Renal cortical epithelial cell (primary cell): Measurements from ENCODE around the gene LMBRD2. TPM values are rescaled to one million over a fixed set of nuclear protein-coding genes. Genes with fewer than 3 reads are reported as not detected.
"Not testable (repeated sequence)": the region's sequence is repeated elsewhere in the genome, so short reads cannot be mapped to it uniquely, and the experiment has no call there.

Experiments
- DNase-seq: peaks from one replicate; pipeline ENCODE4 v3.0.0-alpha.2; 2011; ENCODE audit warnings: low read depth
- total RNA-seq: library from RNA; depleted of rRNA; stranded (reverse); fragments of >200 nt; gene quantifications from 2 replicates; pipeline ENCODE4 v1.2.3, GENCODE V29; 2014

LMBRD2 gene
- total RNA-seq, 1 donor from 2014 or later = 18.7 TPM

DNA sequence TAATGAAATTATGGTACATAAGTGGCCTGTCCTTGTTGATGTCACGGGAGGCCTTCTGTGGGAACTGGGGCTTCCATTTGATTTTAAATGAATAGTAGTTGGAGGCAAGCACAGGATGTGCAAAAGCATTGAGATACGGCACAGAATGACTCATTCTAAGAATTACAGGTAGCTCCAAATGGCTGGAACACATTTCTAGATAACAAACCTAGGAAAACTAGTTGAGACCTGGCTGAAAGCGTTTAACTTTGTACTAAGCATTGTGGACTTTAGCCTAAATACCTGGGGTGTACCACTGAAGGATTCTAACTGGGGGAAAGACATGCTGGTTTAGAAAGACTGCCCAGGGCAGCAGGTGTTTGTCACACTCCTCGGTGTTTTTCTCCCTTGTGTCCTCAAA is 9.7 kb upstream of the LMBRD2 start:
- no peak for DNase-seq

DNA sequence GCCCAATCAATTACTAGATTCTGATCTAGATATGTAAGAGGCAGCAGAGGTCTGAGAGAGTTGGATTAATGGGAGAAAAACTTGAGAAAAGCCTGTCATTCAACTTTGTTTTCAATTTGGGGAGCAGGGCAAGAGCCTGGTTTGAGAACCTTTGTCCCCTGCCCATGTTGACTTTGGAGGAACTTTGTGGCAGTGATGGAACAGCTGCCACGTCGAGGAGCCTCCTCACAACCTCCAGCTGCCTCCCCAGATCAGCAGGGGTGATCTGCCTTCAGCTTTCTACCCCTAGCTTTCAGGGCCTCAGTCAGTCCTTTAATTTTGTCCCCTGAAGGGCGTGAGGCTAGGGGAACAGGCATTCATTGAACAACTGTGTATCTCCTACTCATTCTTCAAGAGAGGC is 8.9 kb upstream of the LMBRD2 start:
- DNase-seq = no peak

DNA sequence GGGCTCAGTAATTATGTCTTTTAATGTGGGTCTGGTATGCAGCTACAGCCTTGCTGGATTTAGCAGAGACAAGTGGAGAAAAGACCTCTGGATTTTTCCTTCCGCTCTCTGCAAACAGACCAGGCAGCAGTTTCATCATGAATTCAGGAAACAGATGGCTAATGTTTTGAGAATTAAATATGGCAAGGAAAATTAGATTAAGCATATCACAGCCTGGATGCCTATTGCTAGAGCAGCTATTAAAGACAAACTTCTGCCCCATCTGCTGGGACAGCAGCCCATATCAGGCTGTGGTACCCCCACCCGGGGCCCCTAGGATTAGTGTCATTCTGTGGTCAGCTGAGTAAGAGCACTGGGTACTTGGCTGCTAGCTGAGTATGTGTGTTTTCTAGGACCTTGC is 6.5 kb upstream of the LMBRD2 start:
- no peak for DNase-seq

DNA sequence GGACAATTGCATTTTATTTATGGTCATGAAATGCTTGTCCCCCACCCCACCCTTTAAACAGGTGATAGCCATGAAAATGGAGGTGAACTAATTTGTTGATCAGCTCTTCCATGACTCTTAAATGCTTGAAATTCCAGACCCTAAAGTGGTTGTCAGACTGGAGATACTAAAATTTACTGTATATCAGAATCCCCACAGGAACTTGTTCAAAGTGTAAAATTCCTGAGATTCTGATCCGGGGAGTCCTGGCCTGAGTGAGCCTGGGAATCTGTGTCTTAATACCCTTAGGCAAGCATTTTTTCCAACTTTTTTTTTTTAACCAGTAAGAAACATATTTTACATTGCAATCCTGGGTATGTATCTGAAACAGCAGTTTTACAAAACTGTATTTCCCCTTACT is 4.9 kb upstream of the LMBRD2 start:
- DNase-seq = peak; percentile 29

DNA sequence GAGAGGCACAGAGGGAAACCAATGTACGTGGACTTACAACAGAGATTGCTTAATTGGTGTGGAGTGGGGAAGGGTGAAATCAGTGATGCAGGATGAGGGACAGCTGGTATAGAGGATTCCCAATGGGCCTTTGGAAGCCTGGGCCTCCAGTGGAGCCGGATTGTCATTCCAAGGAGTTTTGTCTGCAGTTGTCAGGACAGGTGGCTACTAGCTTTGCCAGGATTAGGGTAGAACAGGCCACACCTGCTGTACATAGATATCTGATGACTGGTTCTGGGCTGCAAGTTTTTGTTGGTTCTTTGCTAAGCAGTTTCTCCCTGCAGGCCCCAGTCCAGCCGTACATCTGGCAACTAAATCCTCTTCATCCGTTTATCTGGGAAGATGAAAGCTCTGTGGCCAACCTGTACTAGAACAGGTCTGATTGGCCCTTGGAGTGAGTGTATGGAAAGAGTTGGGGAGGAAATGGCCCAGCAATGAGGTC is 4.5 kb upstream of the LMBRD2 start:
- DNase-seq = no peak

DNA sequence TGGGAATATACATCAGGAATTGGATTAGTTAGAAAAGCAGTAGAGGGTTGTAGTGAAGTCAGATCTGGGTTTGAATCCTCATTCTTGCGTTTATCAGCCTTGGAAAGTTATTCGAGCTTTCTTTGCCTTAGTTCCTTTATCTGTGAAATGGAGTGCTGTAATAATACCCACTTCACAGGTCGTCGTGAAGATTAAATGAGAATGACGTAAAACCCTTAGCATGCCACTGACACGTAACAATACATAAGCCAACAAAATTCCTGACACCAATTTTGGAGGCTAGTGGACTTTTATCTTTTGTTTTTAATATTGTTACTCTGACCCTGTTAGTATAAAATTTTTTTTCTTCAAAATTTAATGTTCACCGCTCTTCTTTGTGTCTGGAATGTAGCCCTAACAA is 3.6 kb upstream of the LMBRD2 start:
- no peak for DNase-seq

DNA sequence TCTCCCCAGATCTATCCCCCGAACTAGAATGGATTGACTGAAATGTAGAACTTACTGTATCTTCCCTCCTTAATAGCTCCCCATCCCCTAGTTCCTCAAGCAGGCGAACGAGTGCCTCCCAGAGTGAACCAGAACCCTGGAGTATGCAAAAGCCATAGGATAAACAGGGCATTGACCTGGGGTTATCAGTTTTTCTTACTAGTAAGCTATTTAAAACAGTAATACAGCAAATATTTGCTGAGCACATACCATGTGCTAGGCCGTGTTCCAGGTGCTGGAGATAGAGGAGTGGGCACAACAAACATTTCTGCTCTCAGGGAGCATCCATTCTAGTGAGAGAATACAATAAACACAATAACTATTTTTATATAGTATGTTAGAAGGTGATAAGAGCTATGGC is 2.0 kb upstream of the LMBRD2 start:
- no peak for DNase-seq

DNA sequence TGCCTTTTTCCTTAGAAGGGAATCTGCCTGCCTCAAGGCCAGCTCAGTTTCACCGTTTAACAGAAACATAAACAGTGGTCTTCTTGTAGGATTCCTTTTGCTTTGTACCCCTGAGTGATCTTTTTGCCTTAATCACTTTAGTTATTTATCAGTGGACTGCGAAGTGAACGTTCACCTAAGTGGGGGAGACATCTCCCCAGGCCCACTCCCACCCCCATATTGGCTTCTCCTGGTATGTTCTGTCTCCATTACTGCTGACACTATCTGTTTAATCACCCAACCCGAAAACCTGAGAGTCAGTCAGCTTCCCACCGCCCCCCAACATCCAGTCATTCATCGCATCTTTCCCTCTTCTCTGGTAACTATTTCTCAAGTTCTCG is 1.6 kb upstream of the LMBRD2 start:
- DNase-seq = no peak

DNA sequence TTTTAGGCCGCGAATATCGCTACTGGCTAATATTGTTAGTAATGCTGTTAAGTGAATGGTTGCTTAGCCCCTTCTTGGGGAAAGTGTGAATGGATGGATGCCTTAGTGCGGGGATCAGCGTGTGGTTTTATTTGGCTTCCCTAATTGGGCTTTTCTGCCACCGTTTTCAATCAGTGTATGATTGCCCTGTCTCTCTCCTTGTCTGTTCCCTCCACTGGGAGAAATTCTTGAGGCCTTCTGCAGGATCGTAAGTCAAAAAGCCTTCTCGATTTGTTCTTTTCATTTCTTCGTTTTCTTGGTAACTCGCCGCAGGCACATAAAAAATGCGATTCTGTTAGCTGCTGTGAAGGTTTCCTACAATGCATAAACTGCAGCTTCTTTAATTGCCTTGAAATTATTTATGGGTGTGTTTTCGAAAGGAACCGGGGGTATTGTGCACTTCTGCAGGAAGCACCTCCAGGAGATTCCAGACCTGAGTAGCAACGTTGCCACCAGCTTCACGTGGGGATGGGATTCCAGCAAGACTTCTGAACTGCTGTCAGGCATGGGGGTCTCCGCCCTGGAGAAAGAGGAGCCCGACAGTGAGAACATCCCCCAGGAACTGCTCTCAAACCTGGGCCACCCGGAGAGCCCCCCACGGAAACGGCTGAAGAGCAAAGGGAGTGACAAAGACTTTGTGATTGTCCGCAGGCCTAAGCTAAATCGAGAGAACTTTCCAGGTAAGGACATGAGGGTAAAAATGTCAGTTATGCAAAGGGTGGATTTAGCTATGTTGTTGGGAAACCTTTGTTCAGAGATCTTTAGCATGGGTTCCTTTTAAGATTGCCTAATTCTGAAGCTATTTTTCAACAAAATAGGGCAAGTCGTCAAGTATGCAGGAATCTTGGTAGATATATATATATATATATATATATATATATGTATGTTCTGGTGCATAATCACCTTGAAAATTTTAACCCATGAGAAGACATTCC is 924 bp upstream of the LMBRD2 start:
- peak; percentile 41 for DNase-seq

DNA sequence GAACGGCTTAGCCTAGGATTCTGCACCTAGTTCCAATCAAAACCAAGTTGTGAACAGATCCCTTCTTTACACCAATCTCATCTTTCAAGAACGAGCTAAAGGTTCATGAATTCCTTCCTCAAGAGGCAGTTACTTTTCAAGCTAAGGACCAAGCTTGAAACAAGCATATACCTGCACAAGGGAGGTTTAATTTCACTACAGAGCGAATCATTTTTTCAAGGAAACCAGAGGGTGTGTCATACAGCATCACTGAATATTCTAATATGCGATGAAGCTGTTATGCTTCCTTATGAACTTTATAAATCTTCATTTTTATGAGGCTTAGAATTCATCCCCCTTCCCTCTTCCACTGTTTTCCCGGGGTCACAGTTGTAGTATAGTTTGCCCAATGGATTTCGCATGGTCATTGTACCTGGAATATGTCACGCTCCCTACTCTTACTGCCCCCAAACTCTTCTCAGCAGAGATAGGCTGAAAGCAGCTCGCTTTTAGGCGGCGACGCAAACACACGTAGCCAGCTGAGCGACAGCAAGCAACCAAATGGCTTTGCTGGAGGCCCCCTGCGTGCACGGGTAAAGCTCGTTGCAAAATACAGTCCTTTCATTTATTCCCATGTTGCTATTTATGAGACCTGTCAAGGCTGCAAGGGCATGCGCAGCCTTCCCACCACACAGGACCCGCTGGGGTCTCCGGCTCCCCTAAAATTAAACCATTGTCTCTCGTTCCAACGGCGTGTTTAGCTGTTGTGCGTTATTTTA is 832 bp downstream of the LMBRD2 start:
- peak; percentile 30 for DNase-seq

DNA sequence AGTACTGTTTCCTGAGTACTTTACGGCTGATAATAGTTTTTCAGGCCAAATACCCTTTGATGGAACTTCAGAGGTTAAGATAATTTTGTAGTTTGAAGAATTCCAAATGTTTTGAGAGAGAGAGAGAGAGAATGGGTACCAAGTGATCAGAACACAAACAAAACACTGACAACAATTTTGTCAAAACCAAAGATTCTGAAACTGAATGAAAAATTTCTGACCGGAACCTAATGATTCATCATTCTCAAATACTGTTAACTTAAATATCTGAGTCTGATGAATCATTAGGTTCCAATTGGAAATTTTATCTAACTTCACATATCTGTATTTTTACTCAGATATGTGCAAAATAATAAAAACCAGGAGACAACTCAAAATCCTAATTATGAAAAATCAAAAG is 4.0 kb downstream of the LMBRD2 start:
- DNase-seq = no peak

DNA sequence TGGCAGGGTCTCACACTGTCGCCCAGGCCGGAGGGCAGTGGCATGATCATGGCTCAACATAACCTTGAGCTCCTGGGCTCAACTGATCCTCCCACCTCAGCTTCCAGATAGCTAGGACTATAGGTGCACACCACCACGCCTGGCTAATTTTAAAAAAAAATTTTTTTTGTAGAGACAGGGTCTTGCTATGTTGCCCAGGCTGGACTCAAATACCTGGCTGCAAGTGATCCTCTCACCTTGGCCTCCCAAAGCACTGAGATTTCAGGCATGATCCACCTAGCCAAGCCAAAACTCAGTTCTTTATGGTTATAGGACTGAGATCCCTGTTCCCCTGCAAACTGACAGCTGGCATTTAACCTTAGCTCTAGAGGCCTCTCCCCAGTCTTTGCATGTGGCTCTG is 5.3 kb downstream of the LMBRD2 start:
- DNase-seq = no peak

DNA sequence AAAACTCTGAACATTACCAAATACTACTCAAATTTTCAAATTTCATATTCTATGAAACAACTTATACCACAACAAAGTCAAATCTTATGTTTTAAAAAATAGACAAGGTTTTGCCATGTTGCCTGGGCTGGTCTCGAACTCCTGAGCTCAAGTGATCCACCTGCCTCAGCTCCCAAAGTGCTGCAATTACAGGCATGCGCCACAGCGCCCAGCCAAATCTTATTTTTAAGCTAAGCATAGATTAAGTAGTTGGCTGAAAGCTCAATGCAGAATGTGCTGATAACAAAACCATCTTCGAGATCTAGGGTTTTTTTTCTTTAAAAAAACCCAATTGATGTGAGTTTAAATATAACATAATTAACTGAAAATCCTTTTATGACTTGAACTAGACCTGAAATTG is 6.4 kb downstream of the LMBRD2 start:
- no peak for DNase-seq

DNA sequence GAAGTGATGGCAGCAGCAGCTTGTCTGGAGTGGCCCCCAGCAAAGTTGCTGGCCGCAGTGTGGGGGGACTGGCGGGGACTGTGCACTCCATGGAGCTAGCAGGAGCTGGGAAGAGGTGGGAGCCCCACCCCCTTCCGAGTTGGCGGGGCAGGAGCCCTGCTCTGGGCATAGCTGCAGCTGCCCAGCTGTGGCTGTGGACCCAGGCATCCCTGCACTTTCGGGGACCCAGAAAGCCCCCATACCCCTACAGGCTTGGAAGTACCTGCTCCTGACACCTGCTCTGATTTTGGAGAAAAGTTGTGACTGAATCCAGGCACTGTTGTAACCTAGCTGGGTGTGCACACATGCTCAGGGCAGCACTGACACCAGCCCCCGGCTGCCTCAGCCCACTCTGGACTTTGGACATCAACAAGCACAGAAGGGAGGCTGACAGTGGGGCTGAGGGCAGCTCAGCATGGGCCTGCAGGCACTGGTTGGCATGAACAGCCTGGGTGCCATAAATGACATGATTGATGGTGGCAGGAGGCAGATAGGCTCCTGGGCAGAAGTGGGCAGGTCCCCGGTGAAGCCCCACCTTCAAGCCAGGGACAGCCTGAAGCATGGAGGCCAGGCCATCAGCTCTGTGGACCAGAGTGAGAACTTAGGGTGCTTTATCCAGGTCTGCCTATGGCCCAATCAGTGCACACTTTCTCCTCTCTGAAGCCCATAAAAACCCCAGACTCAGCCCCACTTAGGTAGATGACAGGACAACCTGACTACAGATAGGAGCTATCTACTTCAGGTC is 12.6 kb downstream of the LMBRD2 start:
- DNase-seq = no peak

DNA sequence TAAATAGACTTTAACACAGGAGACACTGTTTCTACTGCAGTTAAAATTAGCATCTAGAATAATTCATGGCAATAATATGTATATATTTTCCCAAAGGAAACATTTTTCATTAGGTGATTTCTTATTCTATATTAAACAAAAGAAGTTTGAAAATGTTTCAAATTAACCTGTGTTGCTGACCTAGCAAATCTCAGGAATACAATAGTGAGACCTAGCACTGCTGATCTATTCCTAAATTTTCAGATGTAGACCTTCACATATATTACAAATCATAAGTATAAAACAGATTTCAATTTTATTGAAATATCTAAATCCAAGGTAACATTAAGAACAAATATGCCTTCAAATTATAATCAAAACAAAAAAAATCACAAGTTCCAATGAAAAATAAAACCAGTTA is 15.1 kb downstream of the LMBRD2 start:
- DNase-seq = no peak

DNA sequence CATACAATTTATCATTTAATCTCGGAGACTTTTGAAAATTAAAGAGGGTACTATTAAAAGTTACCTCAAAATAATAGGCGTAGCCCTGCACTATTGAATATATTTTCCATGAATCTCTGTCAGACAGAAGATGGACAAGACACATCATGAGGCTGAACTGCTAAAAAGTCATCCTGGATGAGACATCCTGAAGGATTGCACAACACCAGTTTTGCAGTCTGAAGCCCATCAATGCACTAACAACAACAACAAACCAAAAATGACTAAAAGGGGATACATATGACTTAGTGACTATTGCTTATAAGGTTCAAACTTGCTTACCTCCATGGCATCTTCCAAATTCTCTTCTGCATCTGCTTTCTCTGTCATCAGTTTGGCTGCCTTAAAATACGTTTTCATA is 15.7 kb downstream of the LMBRD2 start:
- DNase-seq = no peak

DNA sequence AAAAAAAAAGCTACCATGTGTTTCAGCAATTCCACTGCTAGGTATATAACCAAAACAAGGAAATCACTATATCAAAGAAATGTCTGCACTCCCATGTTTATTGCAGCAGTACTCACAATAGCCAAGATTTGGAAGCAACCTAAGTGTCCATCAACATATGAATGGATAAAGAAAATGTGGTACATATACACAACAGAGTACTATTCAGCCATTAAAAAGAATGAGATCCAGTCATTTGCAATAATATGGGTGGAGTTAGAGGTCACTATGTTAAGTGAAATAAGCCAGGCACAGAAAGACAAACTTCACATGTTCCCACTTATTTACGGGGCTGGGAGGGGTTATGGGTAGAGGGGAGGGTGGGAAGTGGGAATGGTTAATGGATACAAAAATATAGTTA is 18.7 kb downstream of the LMBRD2 start:
- not testable (repeated sequence) for DNase-seq

DNA sequence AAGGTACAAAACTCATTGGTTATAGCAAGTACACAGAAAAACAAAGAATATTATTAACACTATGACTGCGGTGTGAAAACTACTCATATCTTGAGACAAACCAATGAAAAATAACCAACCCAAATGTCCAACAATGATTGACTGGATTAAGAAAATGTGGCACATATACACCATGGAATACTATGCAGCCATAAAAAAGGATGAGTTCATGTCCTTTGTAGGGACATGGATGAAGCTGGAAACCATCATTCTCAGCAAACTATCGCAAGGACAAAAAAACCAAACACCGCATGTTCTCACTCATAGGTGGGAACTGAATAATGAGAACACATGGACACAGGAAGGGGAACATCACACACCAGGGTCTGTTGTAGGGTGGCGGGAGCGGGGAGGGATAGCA is 22.0 kb downstream of the LMBRD2 start:
- not testable (repeated sequence) for DNase-seq

DNA sequence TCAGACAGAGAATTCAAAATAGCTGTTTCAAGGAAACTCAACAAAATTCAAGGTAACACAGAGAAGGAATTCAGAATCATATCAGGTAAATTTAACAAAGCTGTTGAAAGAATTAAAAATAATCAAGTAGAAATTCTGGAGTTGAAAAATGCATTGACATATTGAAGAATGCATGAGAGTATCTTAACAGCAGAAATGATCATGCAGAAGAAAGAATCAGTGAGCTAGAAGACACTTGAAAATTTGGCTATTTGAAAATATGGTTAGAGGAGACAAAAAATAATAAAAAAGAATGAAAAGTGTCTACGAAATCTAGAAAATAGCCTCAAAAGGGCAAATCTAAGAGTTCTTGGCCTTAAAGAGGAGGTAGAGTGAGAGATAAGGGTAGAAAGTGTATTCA is 22.9 kb downstream of the LMBRD2 start:
- no peak for DNase-seq

DNA sequence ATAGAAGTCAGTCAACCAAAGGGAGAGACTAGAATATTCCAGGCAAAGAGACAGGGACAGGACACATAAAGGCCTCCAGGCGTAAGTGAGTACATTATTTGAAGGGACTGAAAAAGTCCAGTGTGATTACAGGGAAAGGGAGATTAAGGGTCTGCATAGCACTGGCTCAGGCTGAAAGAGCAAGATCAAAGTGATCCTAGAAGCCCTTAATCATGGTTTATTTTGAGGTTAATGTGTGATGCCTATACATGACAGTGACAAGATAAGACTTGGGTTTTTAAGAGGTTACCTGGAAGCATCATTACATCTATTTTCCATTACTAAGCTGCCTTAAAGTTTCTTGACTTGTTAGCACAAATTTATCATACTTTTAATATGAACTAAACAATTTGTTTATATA is 25.8 kb downstream of the LMBRD2 start:
- DNase-seq = no peak

DNA sequence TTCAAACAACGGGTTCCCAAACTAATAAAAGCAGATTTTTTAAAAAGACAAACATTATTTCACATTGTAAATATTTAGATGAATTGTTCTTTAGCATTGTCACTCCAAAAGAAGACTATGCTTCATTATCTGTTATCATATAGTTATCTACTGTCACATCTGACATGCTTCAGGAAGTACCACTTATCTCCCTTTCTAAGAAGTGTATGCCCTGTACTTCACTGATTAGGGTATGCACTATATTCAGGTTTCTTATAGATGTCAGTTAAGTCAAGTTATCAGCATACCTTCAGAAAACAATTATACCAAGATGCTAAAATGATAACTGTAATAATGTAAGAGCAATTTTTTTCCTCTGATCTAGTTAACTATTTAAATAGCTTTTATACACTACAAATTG is 40.4 kb downstream of the LMBRD2 start:
- DNase-seq = no peak

DNA sequence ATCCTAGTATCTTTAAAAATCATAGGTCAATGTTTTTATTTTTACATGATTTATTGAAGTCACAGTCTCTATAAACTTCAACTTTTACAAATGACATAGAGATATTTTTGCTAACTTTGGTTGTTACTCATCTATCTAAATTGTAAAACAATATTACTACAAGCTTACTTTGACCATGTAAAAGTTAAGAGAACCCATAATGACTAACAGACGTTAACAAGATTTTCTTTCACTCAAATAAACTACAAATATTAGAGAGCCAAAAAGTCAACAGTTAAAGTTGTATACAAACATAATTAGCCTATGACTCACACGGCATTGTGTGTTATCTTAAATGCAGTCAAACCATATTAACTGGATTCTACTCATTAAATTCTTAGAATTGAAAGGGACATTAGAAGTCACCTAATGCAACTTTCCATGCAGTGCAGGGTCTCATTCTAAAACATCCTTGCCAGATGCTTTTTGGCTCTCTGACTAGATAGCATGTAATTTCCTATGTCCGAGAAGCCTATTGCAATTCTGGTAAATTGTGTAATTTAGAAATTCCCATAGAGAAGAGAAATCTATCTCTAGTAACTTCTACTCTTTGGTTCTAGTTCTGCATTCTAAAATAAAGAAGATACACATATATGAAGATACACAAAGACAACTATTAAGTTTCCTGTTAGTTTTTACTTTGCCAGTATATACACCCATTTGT is 42.8 kb downstream of the LMBRD2 start:
- peak; percentile 17 for DNase-seq
